DOHH2 (cell line): Measurements from ENCODE around the gene EIF3F.

Source experiments
- CTCF ChIP-seq: fragments of 200-600 bp; sonication (generic); IDR thresholded peaks from one replicate; pipeline ENCODE4 v1.5.1; 2014; ENCODE audit warnings: antibody characterized with exemption, mild to moderate bottlenecking, low read depth, low read length; ENCODE audit not compliant: poor library complexity, severe bottlenecking
- EZH2phosphoT487 ChIP-seq: fragments of 200-600 bp; sonication (generic); IDR thresholded peaks from 2 replicates; pipeline ENCODE4 v1.6.1; 2017; ENCODE audit warnings: borderline replicate concordance, mild to moderate bottlenecking, antibody characterized with exemption, low read length, moderate library complexity, mixed read lengths

DNA sequence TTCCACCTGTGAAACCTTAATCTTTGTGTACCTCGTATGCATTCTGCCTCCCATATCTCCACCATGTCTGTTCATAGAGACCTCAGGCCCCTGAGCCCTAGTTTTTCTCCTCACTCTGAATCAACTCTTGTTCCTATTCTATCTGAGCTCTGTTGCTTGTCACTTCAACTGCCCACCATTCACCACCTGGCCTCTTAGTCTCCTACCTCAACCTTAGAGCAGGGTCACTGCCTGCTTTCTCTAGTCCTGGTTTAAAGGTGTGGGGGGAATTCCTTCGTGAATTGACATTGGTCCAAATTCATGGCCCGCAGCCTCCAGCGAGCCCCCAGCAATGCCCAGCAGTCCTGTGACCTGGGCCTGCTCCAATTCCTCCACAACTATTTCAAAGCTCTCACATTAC, 54.4 kb downstream of the EIF3F start:
- TF ChIP-seq CTCF: no peak
- TF ChIP-seq EZH2phosphoT487: no peak
